ENCODE measurements around the gene ARHGEF5. TPM values are rescaled to one million over a fixed set of nuclear protein-coding genes. Genes with fewer than 3 reads are reported as not detected.
"Not testable (repeated sequence)": the region's sequence is repeated elsewhere in the genome, so short reads cannot be mapped to it uniquely, and the experiment has no call there.

The ARHGEF5 gene
- total and polyA plus RNA-seq, 8 donors, result 13.0 to 37.1 (median 24.8) TPM

GRCh38 chr7:144348625-144349024, 6.6 kb upstream of the ARHGEF5 start:
- H3K9me3 ChIP-seq; ATAC-seq; H3K27me3 ChIP-seq; intact Hi-C loops (cut with DNase I); H3K27ac ChIP-seq; H3K4me3 ChIP-seq; DNase-seq; H3K36me3 ChIP-seq; H3K4me1 ChIP-seq: not testable (repeated sequence)

DNA sequence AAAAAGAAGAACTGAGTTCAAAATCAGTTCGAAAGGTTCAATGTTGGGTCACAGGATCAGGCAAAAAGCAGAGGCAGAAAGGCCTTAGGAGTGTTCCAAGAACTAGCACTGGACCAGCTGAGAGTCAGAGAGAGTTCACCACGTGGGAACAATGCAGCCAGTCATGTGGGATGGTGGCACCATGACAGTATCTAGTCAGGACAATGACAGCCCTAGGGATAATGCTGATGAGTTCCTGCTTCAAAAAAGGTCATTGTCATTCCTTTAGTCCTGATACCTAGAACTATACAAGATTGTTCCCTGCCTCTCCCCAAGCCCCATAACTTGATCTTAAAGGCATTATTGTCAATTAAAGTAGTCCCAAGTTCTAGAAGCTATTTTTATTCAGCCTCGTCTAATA, 3.5 kb upstream of the ARHGEF5 start:
- H3K27ac ChIP-seq; DNase-seq; H3K9me3 ChIP-seq; ATAC-seq; H3K27me3 ChIP-seq; intact Hi-C loops (cut with DNase I); H3K4me1 ChIP-seq; H3K36me3 ChIP-seq; H3K4me3 ChIP-seq: not testable (repeated sequence)

GRCh38 chr7:144356185-144356584, 983 bp downstream of the ARHGEF5 start:
- H3K36me3 ChIP-seq; ATAC-seq; DNase-seq; H3K4me1 ChIP-seq; H3K4me3 ChIP-seq; H3K27me3 ChIP-seq; H3K9me3 ChIP-seq; intact Hi-C loops (cut with DNase I); H3K27ac ChIP-seq: not testable (repeated sequence)

- H3K27me3 ChIP-seq; H3K36me3 ChIP-seq; intact Hi-C loops (cut with DNase I); H3K9me3 ChIP-seq; DNase-seq; ATAC-seq; H3K27ac ChIP-seq; H3K4me3 ChIP-seq; H3K4me1 ChIP-seq: not testable (repeated sequence)
These were observed 1.7 kb downstream of the ARHGEF5 start for GRCh38 chr7:144356860-144357259.

GRCh38 chr7:144362061-144362460, 6.9 kb downstream of the ARHGEF5 start:
- H3K27me3 ChIP-seq; intact Hi-C loops (cut with DNase I); H3K36me3 ChIP-seq; DNase-seq; H3K4me3 ChIP-seq; H3K27ac ChIP-seq; H3K4me1 ChIP-seq; ATAC-seq; H3K9me3 ChIP-seq: not testable (repeated sequence)

DNA sequence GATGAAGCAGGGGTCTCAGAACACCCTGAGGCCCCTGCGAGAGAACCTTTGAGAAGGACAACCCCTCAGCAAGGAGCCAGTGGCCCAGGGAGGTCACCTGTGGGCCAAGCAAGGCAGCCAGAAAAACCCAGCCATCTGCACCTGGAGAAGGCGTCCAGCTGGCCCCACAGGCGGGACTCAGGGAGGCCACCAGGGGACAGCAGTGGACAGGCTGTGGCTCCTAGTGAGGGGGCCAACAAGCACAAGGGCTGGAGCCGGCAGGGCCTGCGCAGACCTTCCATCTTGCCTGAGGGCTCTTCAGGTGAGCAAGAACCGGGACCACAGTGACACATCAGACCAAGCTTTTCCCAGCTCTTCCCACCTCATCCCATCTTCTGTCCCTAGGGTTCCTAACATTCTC, 10.3 kb downstream of the ARHGEF5 start:
- H3K4me3 ChIP-seq; DNase-seq; H3K36me3 ChIP-seq; ATAC-seq; H3K9me3 ChIP-seq; H3K4me1 ChIP-seq; intact Hi-C loops (cut with DNase I); H3K27me3 ChIP-seq; H3K27ac ChIP-seq: not testable (repeated sequence)

- H3K27me3 ChIP-seq; H3K27ac ChIP-seq; H3K9me3 ChIP-seq; DNase-seq; ATAC-seq; H3K4me3 ChIP-seq; H3K4me1 ChIP-seq; H3K36me3 ChIP-seq; intact Hi-C loops (cut with DNase I): not testable (repeated sequence)
These were observed 12.0 kb downstream of the ARHGEF5 start for GRCh38 chr7:144367250-144367649.

GRCh38 chr7:144369221-144369620, 14.0 kb downstream of the ARHGEF5 start:
- H3K4me1 ChIP-seq; intact Hi-C loops (cut with DNase I); H3K27ac ChIP-seq; H3K36me3 ChIP-seq; H3K4me3 ChIP-seq; H3K9me3 ChIP-seq; H3K27me3 ChIP-seq; DNase-seq: not testable (repeated sequence)
- ATAC-seq, result peak; percentile 51

- Histone ChIP-seq H3K27me3 (no peaks in the 10 kb centered on the region), H3K36me3 (peaks cover 0 to 41% of the 10 kb centered on the region in 2 donors), H3K9me3 (no peaks in the 10 kb centered on the region), H3K27ac (no peak overlapping the region), H3K4me3 (no peak overlapping the region), H3K4me1 (no peaks in the 10 kb centered on the region)
- DNase-seq (no peak), ATAC-seq (no peak)
- intact Hi-C loops (cut with DNase I), result no loop called here
- no peak for TF ChIP-seq CTCF (IDR thresholded peaks at IDR 0.05)
These were observed 23.4 kb downstream of the ARHGEF5 start for GRCh38 chr7:144378651-144379050.

Measured in left lung (tissue), 10 donors.